AG09309 (cell line): ENCODE data around the gene DRC3.
A peak's percentile ranks its signal among the peaks of the same experiment; 100 is the strongest.
"Not testable (repeated sequence)": the region's sequence is repeated elsewhere in the genome, so short reads cannot be mapped to it uniquely, and the experiment has no call there.

Experiments
- DNase-seq: peaks from one replicate; pipeline ENCODE4 v3.0.0-alpha.2; 2010; ENCODE audit warnings: low read depth
- H3K4me3 ChIP-seq: 2 replicates; pipeline ENCODE4 v1.5.1; 2011; ENCODE audit warnings: mild to moderate bottlenecking, low read depth, low read length, moderate library complexity; ENCODE audit not compliant: control insufficient read depth
- CTCF ChIP-seq: IDR thresholded peaks from 2 replicates; pipeline ENCODE4 v1.5.1; 2011; ENCODE audit warnings: mild to moderate bottlenecking, low read depth, low read length, inconsistent platforms; ENCODE audit not compliant: insufficient read depth, control insufficient read depth; ENCODE audit errors: missing control alignments

DRC3 gene

GRCh38 chr17:17994271-17995069, 21.8 kb downstream of the DRC3 start:
- H3K4me3 ChIP-seq = no peak overlapping the region
- DNase-seq = no peak
- TF ChIP-seq CTCF = peak; percentile 37

- not testable (repeated sequence) for H3K4me3 ChIP-seq, DNase-seq
These were observed 23.2 kb downstream of the DRC3 start for GRCh38 chr17:17995887-17996286.

- no peak for DNase-seq
- TF ChIP-seq CTCF = no peak
- no peak overlapping the region for H3K4me3 ChIP-seq
These were observed 26.3 kb downstream of the DRC3 start for GRCh38 chr17:17998934-17999333.

GRCh38 chr17:17999364-18000029, 26.8 kb downstream of the DRC3 start:
- no peak for TF ChIP-seq CTCF
- no peak overlapping the region for H3K4me3 ChIP-seq
- DNase-seq = no peak

GRCh38 chr17:18000030-18000408, 27.4 kb downstream of the DRC3 start:
- no peak for DNase-seq
- no peak for TF ChIP-seq CTCF

GRCh38 chr17:18002171-18002570, 29.5 kb downstream of the DRC3 start:
- TF ChIP-seq CTCF = no peak
- no peak overlapping the region for H3K4me3 ChIP-seq
- no peak for DNase-seq

More at GRCh38 chr17:18000030-18000408, 27.4 kb downstream of the DRC3 start:
- H3K4me3 ChIP-seq = no peak overlapping the region

GRCh38 chr17:18004345-18004744, 31.7 kb downstream of the DRC3 start:
- no peak overlapping the region for H3K4me3 ChIP-seq
- DNase-seq = no peak
- TF ChIP-seq CTCF = no peak
